ENCODE measurements around the gene NAALADL2.

GRCh38 chr3:175447521-175447920 is 588.4 kb downstream of the NAALADL2 start:
- no peak for TF ChIP-seq CTCF (IDR thresholded peaks at IDR 0.05; ENCODE audit: control extremely low read depth in 1 of 3, insufficient read depth in 1 of 3, low read depth in 1 of 3, low read length in 3 of 3)
- no peak for TF ChIP-seq KDM5A (IDR thresholded peaks at IDR 0.05; ENCODE audit: low read length)
- TF ChIP-seq EZH2 (IDR thresholded peaks at IDR 0.05; ENCODE audit: low read depth, low read length, severe bottlenecking): no peak
- TF ChIP-seq GABPA (IDR thresholded peaks at IDR 0.05; ENCODE audit: borderline replicate concordance, insufficient read depth, low read length): no peak
- TF ChIP-seq SRF (IDR thresholded peaks at IDR 0.05; ENCODE audit: low read depth, low read length): no peak
- no peak for TF ChIP-seq BCL11A (IDR thresholded peaks at IDR 0.05; ENCODE audit: low read depth in 2 of 2, low read length in 2 of 2)
- no peak for TF ChIP-seq MAFK (IDR thresholded peaks at IDR 0.05; ENCODE audit: low read depth, low read length)
- TF ChIP-seq POLR2A (IDR thresholded peaks at IDR 0.05; ENCODE audit: control extremely low read depth in 1 of 2, low read depth in 2 of 2, low read length in 2 of 2): no peak
- TF ChIP-seq POLR2AphosphoS5 (IDR thresholded peaks at IDR 0.05; ENCODE audit: low read depth, low read length): no peak
- TF ChIP-seq USF2 (IDR thresholded peaks at IDR 0.05; ENCODE audit: low read length): no peak
- TF ChIP-seq JUN (IDR thresholded peaks at IDR 0.05; ENCODE audit: low read depth, low read length): no peak
- TF ChIP-seq NRF1 (IDR thresholded peaks at IDR 0.05; ENCODE audit: low read depth, low read length): no peak
- TF ChIP-seq TCF12 (IDR thresholded peaks at IDR 0.05; ENCODE audit: low read depth, low read length): no peak
